ENCODE measurements around the gene LILRA2.

DNA sequence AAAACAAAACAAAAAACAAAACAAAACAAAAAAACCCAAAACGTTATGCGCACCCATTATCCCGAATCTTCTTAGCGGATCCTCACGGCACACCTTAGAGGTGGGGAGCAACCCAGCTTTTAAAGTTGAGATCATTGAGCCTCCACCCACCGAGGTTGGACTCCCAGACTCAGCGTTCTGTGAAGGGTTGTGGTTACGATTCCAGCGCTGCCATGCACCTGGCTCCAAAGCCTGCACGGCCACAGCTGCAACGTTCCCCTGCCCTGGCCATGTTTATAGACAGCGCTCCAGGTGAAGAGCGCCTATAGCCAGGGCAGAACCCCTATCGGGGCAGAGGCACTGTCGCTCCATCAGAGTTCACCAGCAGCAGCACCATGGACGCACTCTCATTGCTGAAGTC, 18.7 kb upstream of the LILRA2 start:
- TF ChIP-seq CTCF (IDR thresholded peaks at IDR 0.05) (no peak), POLR2A (IDR thresholded peaks at IDR 0.05) (no peak)

Data from uterus (tissue), 2 donors.